ENCODE data around the gene UBE3D. TPM values are rescaled to one million over a fixed set of nuclear protein-coding genes. Genes with fewer than 3 reads are reported as not detected.

Gene UBE3D
- polyA plus RNA-seq, 1 donor (not counting 4 experiments of a cell fraction or from before 2014, with no cell fraction given), result 6.3 TPM

GRCh38 chr6:83113258-83113657 is 47.6 kb upstream of the UBE3D start:
- no peak for TF ChIP-seq CTCF (optimal IDR thresholded peaks at IDR 0.05 in 1 of 3, IDR thresholded peaks at IDR 0.05 in 1 of 3, conservative IDR thresholded peaks at IDR 0.05 in 1 of 3; ENCODE audit: extremely low read depth in 1 of 3, insufficient read depth in 2 of 3, low read length in 3 of 3)
- no peak for TF ChIP-seq EZH2 (IDR thresholded peaks at IDR 0.05; ENCODE audit: low read length)
- Histone ChIP-seq H3K4me2 (ENCODE audit: control insufficient read depth, extremely low read depth, insufficient read depth, low read depth, low read length) (no peak overlapping the region), H3K9me3 (ENCODE audit: control insufficient read depth, low read depth, low read length) (no peaks in the 10 kb centered on the region), H3K79me2 (ENCODE audit: control insufficient read depth, insufficient read depth, low read length) (no peaks in the 10 kb centered on the region), H2AFZ (ENCODE audit: control insufficient read depth, low read length) (no peak overlapping the region), H3K9ac (ENCODE audit: control insufficient read depth, extremely low read depth, insufficient read depth, low read length) (no peak overlapping the region), H4K20me1 (ENCODE audit: control insufficient read depth, extremely low read depth, insufficient read depth, low read length) (no peaks in the 10 kb centered on the region), H3K27me3 (ENCODE audit: control insufficient read depth, extremely low read depth, insufficient read depth, low read length) (no peaks in the 10 kb centered on the region), H3K27ac (ENCODE audit: control insufficient read depth, insufficient read depth, low read length) (no peak overlapping the region), H3K4me3 (ENCODE audit: control insufficient read depth in 2 of 3, extremely low read depth in 1 of 3, insufficient read depth in 2 of 3, low read depth in 1 of 3, low read length in 3 of 3) (no peak overlapping the region), H3K9me1 (ENCODE audit: control insufficient read depth, extremely low read depth, insufficient read depth, low read length) (no peaks in the 10 kb centered on the region), H3K4me1 (ENCODE audit: control insufficient read depth, extremely low read depth, insufficient read depth, low read length) (peaks cover 4% of the 10 kb centered on the region), H3K36me3 (ENCODE audit: control insufficient read depth in 2 of 2, extremely low read depth in 1 of 2, insufficient read depth in 2 of 2, low read length in 2 of 2) (peaks cover 1 to 2% of the 10 kb centered on the region in 2 experiments)
- no peak for DNase-seq (ENCODE audit: low read depth, low spot score)
- dilution Hi-C loops (cut with MboI; ENCODE audit: extremely low pct_ligation_motif_present, low sequenced_read_pairs), result no loop called here
- FAIRE-seq, result no peak

GRCh38 chr6:83108378-83108777 is 42.7 kb upstream of the UBE3D start:
- H3K27ac ChIP-seq (ENCODE audit: control insufficient read depth, insufficient read depth, low read length), result no peak overlapping the region
- no peaks in the 10 kb centered on the region for H4K20me1 ChIP-seq (ENCODE audit: control insufficient read depth, extremely low read depth, insufficient read depth, low read length)
- DNase-seq (ENCODE audit: low read depth, low spot score), result no peak
- no peaks in the 10 kb centered on the region for H3K27me3 ChIP-seq (ENCODE audit: control insufficient read depth, extremely low read depth, insufficient read depth, low read length)
- H3K4me1 ChIP-seq (ENCODE audit: control insufficient read depth, extremely low read depth, insufficient read depth, low read length), result no peaks in the 10 kb centered on the region
- H3K36me3 ChIP-seq (ENCODE audit: control insufficient read depth in 2 of 2, extremely low read depth in 1 of 2, insufficient read depth in 2 of 2, low read length in 2 of 2), result peaks cover 1 to 2% of the 10 kb centered on the region in 2 experiments
- H3K9ac ChIP-seq (ENCODE audit: control insufficient read depth, extremely low read depth, insufficient read depth, low read length), result no peak overlapping the region
- H3K9me3 ChIP-seq (ENCODE audit: control insufficient read depth, low read depth, low read length), result no peaks in the 10 kb centered on the region
- no peaks in the 10 kb centered on the region for H3K79me2 ChIP-seq (ENCODE audit: control insufficient read depth, insufficient read depth, low read length)
- H3K4me3 ChIP-seq (ENCODE audit: control insufficient read depth in 2 of 3, extremely low read depth in 1 of 3, insufficient read depth in 2 of 3, low read depth in 1 of 3, low read length in 3 of 3), result no peak overlapping the region
- dilution Hi-C loops (cut with MboI; ENCODE audit: extremely low pct_ligation_motif_present, low sequenced_read_pairs), result no loop called here
- TF ChIP-seq CTCF (optimal IDR thresholded peaks at IDR 0.05 in 1 of 3, IDR thresholded peaks at IDR 0.05 in 1 of 3, conservative IDR thresholded peaks at IDR 0.05 in 1 of 3; ENCODE audit: extremely low read depth in 1 of 3, insufficient read depth in 2 of 3, low read length in 3 of 3), result no peak
- TF ChIP-seq EZH2 (IDR thresholded peaks at IDR 0.05; ENCODE audit: low read length), result no peak
- H3K4me2 ChIP-seq (ENCODE audit: control insufficient read depth, extremely low read depth, insufficient read depth, low read depth, low read length), result no peak overlapping the region
- H3K9me1 ChIP-seq (ENCODE audit: control insufficient read depth, extremely low read depth, insufficient read depth, low read length), result no peaks in the 10 kb centered on the region
- no peak overlapping the region for H2AFZ ChIP-seq (ENCODE audit: control insufficient read depth, low read length)
- FAIRE-seq, result no peak

Data from keratinocyte (primary cell).